T-helper 1 cell treated with Interleukin-12 subunit alpha and Interleukin-12 subunit beta and Interleukin-4 antibody, amounts not matched to agents 30 ng/mL and 1 ng/mL, for 36 hours (primary cell): ENCODE data around the gene TRAPPC10. TPM values are rescaled to one million over a fixed set of nuclear protein-coding genes. Genes with fewer than 3 reads are reported as not detected.

Experiments
- intact Hi-C: fragments of 100-400 bp; cut with micrococcal nuclease; formaldehyde crosslinking; loops from one replicate; pipeline ENCODE4 v1.15.1; 2024
- total RNA-seq: library from RNA; stranded (reverse); gene quantifications from 2 replicates; pipeline ENCODE4 v1.2.3, GENCODE V29; 2022

Gene TRAPPC10
- total RNA-seq, 1 donor from 2014 or later: 97.1 TPM

DNA sequence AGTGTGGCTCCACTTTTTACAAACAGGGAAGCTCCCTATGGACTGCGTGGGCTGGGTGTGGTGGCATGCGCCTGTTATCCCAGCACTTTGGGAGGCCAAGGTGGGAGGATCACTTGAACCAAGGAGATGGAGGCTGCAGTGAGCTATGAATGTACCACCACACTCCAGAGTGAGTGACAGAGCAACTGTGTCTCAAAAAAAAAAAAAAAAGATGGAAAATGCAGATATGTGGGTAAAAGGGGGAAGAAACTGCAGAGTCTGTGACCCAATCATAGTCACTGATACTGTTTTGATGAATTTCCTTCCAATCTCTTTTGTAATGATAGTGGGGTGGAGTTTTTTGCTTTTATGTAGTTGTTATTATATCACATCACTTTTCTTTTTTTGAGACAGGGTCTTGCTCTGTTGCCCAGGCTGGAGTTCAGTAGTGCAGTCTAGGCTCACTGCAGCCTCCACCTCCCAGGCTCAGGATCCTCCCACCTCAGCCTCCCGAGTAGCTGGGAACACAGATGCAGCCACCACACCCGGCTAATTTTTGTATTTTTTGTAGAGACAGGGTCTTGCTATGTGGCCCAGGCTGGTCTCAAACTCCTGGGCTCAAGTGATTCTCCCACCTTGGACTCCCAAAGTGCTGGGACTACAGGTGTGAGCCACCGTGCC, 8.7 kb upstream of the TRAPPC10 start:
- intact Hi-C loops: no loop called here

DNA sequence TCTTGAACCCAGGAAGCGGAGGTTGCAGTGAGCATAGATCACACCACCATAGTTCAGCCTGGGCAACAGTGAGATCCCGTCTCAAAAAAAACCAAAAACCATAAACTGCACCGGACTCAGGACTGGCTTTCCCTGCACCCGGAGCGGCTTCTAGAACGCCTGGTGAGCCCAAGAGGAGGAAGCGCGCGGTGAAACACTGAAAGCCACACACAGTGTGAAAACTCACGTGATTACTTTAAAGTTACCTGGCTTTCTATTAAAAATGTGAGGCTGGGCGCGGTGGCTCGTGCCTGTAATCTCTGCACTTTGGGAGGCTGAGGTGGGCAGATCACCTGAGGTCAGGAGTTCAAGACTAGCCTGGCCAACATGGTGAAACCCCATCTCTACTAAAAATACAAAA, 7.0 kb upstream of the TRAPPC10 start:
- intact Hi-C loops: no loop called here

DNA sequence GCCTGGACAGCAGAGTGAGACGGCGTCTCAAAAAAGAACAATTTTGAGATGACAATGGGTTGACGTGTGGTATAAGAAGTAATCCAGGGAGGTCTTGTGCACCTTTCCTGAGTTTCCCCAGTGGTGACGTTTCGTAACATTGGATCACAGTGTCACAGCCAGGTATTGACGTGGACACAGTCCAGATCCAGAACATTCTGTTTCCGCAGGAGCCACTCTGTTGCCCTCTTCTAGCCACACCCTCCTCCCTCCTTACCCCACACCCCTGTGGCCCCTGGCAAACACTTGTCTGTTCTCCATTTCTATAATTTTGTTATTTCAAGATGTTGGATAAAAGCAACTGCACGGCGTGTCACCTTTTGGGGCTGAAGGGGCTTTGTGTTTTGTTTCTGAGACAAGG, 6.5 kb upstream of the TRAPPC10 start:
- intact Hi-C loops: no loop called here

DNA sequence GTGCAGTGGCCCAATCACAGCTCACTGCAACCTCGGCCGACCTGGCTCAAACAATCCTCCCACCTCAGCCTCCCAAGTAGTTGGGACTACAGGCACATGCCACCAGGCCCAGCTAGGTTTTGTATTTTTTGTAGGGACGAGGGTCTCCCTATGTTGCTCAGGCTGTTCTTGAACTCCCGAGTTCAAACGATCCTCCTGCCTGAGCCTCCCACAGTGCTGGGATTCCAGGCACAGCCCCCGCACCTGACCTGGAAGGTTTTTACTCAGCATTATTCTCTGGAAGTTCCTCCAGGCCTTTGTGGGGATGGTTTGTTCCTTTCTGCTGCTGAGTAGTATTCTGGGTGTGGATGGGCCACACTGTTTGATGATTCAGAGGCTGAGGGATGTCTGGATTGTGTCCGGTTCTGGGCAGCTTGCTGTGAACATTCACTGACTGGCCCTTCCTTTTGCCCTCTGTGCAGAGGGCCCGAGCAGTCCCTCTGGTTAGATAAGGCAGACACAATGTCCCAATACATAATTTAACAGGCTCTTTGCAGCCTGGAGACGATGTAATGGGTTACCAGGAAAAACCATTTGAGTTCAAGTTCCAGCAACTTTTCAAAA, 6.0 kb upstream of the TRAPPC10 start:
- intact Hi-C loops: no loop called here

DNA sequence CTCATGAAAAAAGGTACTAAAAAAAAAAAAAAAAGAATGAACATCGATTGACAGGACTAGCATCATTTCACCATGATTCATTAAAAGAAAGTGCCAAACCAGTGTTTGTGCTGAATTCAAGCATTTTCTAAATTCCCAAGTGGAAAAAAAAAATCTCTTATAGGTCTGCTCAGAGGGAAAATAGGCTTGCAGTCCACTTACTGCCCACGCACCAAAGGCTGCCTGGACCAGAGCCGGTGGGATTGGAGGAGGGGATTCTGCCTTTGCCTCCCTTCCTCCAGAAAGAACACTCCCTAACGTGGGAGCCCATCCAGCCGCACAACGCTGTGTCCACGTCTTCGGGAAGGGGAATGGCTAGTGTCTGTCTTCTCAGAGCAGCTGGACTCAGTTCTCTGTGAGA, 5.5 kb upstream of the TRAPPC10 start:
- intact Hi-C loops: no loop called here

DNA sequence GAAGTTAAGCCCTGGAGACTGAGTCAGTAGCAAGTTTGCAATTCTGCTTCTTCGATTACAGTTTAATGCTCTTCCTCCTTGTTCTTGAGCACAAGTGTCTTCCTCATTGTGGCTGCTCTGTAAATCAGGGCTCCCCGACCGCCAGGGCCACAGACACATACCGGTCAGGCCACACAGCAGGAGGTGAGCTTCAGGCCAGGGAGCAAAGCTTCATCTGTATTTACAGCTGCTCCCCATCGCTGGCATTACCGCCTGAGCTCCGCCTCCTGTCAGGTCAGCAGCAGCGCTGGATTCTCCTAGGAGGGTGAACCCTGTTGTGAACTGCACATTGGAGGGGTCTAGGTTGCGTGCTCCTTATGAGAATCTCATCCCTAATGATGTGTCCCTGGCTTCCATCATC, 1.7 kb upstream of the TRAPPC10 start:
- intact Hi-C loops: loop anchor here (5.0 kb wide), 1 partner anchor 93 kb away; no protein-coding TSS in a partner anchor

DNA sequence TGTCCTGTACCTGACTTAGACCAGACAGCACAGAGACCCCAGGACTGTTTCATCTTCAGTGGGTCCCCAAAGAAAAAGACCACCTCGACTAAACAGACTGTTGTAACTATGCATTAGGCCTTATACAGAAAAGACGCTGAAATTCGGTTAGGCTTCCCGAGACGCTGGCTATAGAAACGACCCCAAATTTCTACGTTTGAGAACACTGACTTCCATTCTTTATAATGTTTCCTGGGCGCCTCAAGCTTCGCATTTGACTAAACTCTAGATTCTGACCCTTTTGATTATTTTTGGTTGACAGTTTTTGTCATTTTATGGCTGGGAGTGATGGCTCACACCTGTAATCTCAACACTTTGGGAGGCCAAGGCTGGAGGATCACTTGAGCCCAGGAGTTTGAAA, 986 bp upstream of the TRAPPC10 start:
- intact Hi-C loops: loop anchor here (5.0 kb wide), 1 partner anchor 94 kb away; no protein-coding TSS in a partner anchor

DNA sequence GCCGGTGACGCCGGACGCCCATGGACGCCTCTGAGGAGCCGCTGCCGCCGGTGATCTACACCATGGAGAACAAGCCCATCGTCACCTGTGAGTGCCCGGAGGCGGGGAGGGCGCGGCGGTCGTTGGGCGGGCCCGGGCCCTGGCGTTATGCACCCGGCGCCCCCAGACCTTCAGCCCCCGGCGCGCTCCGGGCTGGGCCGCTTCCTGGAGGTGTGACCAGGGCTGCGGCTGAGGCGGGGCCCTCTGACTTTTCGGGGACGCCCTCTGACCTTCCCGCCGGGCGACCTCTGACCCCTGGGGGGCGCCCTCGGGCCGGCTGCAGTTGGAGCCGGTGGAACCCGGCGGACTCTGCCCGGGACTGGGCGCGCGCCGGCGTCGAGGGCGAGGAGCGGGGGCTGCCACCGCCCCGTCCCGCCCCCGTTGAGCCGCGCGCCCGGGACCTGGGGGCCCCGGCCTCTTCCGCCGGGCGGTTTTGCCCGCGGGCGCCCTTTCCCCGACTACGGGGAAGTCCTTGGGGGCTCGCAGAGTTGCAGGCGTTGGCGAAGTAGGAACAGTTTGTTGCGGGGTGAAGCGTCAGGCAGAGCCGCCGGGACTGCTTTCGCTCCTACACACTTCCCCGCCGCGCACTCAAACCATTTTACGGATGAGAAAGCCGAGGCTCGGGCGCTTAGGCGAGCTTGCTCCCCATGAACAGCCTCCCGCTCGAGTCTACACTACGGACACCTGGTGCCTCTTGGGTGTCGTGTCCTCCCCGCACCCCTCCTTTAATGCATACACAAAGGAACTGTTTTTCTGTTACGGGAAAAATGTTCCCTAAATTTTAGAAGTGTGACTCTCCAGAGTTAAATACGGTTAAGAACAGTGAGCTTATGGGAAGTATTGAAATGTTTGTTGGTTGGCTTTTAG, 618 bp downstream of the TRAPPC10 start:
- intact Hi-C loops: loop anchor here (1.0 to 5.0 kb wide), 8 partner anchors 9 to 294 kb away; partner anchors contain the start of gene PDXK

DNA sequence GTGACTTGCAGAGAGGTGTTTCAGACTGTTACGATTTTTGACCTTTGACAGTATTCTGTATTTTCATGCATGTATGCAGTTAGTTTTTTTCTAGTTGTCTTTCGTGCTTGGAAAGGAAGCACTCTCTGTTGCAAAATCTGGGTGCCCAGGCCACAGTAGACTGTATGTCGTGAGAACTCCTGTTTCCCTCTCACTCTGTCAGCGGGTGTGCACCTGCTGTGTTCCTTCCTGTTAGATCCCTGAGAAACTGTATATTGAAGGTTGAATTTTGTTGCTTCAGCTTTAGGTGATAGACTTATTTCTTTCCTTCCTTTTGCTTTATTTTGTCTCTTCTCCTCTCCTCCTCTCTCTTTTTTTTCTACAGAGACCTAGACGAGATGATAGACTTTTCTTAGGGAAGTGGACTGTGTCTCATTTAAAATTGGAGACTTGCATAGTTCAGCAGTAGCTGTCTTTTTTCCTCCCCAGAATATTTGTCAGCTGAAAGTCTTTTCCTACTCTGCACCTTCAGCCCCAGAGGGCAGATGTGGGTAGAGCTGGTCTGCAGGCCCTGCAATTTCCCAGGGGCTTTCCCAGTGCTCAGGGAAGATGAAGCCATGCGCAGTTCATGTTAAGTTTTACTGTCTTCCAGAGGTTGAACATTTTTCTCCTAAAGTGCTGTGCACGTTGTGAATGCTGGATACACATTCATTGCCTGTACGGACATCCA, 1.4 kb downstream of the TRAPPC10 start:
- intact Hi-C loops: loop anchor here (1.0 to 5.0 kb wide), 8 partner anchors 8 to 295 kb away; partner anchors contain the start of gene PDXK

DNA sequence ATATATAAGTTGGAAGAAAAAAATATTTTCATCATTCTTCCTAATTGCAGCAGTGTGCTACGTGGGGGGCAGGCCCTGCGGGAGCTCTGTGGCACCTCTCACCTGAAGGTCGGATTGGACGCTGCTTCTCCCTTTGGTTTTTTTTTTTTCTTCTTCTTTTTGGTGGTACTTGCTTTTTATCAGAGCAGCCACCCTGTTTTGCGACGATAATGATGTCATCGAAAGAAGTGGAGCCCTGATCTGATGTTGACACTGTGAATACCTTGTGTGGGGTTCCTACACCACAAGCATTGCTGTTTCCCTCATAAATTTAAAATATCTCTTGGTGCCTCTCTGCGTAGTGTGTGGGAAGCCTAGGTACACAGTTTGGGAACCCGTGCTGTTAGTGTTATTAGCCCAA, 5.5 kb downstream of the TRAPPC10 start:
- intact Hi-C loops: no loop called here

DNA sequence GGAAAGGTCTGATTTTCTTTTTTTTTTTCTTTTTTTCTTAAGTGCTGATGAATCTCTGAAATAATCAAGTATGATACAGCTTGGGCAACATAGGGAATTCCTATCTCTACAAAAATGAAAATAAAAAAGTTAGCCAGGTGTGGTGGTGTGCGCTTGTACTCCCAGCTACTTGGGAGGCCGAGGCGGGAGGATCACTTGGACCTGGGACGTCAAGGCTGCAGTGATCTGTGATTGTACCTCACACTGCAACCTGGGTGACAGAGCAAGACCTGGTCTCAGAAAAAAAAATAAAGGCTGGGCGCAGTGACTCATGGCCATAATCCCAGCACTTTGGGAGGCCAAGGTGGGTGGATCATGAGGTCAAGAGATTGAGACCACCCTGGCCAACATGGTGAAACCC, 6.0 kb downstream of the TRAPPC10 start:
- intact Hi-C loops: no loop called here

DNA sequence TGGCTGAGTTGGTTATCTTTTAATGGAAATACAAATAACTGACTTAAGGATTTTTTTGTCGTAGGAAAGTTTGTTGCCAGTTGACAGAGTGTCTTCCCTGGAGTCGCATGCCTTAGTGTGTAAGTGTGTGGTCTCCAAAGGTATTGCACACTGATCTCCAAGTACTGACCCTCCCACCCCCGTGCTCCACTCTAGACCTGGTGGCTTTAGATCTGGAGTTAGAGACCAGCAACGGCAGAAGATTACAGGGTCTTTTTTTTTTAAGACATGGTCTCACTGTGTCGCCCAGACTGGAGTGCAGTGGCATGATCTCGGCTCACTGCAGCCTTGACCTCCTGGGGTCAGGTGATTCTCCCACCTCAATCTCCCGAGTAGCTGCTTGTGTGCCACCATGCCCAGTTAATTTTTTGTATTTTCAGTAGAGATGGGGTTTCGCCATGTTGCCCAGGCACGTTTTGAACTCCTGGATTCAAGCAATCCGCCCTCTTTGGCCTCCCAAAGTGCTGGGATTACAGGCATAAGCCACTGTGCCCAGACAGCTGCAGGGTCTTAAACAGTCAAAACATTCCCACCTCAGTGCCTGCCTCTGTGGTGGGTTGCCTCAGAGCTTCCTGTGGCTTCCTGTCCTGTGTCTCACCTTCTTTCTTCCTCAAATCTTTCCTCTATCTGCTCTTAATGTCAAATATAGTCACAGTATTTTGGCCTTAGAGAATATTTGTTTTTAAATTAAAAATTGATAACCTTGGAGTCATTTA, 6.9 kb downstream of the TRAPPC10 start:
- intact Hi-C loops: no loop called here

DNA sequence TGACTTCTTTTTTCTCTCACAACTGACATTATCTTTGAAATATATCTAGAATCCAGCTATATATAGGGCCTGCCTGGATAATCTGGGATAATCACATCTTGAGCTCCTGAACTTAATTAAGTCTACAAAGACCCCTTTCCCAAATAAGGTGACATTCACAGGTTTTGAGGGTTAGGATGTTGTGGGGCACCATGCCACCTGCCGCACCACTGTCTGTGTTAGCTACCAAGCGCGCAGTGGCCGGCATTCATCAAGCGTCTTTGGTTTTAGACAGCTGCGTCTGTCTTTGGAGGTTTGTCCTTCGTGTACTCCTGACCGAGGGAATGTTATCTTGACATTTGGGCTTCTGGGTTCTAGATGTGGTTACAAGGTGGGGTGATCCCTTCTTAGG, 7.5 kb downstream of the TRAPPC10 start:
- intact Hi-C loops: no loop called here

DNA sequence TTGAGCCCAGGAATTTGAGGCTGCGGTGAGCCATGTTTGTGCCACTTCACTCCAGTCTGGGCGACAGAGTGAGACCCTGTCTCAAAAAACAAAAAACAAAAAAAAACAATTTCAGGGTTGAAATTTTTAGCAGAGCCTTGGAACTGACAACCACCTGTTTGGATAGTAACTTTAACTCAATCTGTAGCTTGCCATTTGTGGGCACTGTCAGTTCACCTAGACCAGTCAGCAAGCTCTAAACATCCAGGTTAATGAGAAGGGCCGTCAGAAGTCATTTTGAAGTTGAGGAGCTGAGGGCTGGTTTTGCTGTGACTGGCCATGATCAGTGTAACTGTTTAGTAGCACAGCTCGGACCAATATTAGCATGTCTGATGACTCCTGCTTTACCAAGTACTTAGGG, 8.4 kb downstream of the TRAPPC10 start:
- intact Hi-C loops: no loop called here

DNA sequence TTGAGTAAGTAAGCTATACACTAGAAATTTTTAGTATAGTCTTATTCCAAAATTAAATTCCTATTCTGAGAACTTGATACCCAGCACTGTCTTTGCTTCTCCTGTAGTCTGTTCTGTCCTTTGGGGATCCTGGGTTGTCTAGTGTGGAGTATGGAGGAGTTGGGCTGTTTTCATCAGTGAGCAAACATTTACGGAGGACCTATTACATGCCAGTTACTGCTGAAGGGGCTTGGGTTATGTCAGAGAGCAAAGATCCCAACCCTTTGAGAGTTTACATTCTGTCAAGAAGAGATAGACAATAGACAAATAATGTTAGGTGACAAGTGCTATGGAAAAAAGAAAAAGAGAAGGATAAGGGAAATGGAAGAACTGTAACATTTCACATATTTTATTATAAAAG, 9.0 kb downstream of the TRAPPC10 start:
- intact Hi-C loops: loop anchor here (1.0 kb wide), 1 partner anchor 8 kb away; no protein-coding TSS in a partner anchor

DNA sequence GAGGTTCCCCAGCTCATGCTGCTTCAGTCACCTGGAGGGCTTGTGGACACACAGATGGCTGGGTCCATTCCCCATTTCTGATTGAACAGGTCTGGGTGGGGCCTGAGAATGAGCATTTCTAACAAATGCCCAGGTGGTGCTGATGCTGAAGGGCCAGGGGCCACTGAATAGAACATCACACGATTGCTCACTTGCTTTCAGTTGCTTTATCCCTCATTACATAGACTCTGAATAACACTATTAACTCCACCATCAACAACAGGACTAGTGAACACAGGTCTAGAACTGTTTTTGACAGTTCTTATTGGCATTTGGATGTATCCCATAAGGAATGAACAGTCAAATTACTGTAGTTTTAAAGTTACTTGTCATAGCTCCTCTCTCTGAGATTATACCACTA, 12.1 kb downstream of the TRAPPC10 start:
- intact Hi-C loops: loop anchor here (2.0 kb wide), 1 partner anchor 55 kb away; no protein-coding TSS in a partner anchor

DNA sequence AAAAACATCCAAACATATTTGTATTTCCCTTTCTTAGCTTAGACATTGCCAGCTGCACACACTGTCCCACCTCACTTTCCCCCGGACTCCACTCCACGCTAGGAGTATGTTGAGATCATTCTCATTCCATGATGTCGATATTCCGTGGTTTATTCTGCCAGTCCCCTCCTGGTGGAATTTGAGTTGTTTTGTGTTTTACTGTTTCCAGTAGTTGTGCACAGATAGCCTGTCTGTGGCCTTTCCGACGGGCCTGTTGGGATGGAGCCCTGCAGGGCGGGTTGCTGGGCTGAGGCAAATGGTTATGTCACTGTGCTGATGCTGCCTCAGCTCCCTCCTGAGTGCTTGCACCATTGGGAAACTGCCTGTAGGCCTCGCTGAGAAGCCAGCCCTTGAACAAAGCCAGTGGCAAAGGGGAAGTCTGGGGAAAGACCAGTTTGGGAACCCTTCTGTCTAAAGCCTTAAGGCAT, 12.8 kb downstream of the TRAPPC10 start:
- intact Hi-C loops: loop anchor here (2.0 kb wide), 1 partner anchor 54 kb away; no protein-coding TSS in a partner anchor

DNA sequence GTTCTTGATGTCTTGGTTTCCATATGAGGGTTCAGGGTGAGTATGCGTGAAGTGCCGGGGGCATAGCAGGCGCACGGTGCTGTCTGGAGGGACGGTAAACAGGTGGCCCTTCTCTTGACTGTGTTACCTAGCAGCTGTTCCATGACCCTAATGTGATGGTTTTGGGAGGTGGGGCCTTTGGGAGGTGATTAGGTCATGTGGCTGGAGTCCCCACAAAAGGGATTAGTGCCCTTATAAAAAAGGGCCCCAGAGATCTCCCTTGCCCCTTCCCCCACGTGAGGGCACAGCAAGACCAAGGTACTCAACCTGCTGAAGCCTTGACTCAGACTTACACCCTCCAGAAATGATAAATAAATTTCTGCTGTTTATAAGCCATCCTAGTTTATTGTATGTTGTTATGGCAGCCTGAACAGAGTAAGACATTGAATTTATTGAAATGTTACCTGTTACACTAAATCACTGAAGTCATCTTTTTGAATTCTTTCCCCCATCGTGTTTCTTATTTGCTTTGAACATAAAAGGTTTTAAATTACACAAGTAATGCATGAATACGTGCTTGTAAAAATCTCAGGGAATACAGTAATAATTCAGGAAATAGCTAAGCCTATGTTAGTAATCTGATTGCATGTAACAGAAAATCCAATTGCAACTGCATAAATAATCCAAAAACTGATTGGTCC, 15.6 kb downstream of the TRAPPC10 start:
- intact Hi-C loops: no loop called here

DNA sequence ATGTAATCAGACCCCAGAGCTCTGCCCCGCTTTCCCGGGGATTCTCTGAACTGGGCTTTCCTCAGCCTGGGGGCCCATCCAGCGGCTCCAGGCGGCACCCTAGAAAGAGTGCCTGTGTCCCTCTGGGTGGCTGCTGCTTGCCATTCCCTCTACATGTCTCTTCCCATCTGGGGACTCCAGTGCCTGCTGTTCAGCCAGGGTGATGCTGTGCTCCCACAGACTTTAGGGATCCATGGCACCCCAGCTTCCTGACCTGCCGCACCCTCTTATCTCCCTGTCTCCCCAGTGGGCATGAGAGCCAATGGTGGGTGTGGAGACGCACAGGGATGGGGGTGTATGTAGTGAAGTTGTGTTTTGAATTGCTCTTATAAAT, 16.2 kb downstream of the TRAPPC10 start:
- intact Hi-C loops: no loop called here
